GM19023 (cell line): Measurements from ENCODE around the gene TBC1D9B.
A peak's percentile ranks its signal among the peaks of the same experiment; 100 is the strongest.

Experiments used
- ATAC-seq: cut with Tn5 transposase; IDR thresholded peaks from one replicate; pipeline ENCODE4 v1.9.1; 2021; ENCODE audit warnings: mild to moderate bottlenecking, moderate library complexity; ENCODE audit not compliant: unreplicated experiment

TBC1D9B gene

DNA sequence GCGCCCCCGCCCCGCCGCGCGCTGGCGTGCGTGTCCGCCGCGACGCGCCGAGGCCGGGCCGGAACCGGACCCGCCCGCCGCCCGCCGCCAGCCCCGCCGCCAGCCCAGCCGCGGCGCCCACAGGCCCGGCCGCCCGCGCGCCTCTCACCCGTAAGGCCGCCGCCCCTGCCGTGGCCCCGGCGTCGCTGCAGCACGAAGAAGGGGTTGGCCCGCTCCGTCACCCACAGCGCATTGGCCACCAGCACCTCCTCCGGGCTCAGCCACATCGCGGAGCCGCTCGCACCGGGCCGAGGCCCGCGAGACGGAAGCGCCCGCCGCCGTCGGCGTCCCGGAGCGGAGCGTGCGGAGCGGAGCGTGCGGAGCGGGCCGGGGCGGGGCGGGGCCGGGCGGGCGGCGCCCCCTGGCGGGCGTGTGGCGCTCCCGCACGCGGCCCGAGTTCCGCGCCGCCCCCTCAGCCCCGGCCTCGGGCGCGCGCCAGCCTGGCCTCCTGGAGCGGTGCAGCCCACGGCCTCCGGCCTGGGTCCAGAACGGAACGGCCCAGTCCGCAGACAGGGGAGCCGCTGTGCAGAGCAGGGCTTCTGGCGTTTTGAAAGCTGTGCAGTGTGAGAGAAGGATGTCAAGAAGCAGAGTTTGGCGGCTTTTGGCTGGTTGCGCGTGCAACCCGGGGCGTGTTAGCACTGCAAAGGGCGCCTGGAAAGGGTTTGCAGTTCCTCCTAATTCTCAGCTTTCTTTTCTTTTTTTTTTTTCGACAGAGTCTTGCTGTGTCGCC is at the start of gene TBC1D9B:
TBC1D9B (minus strand) TSS at position 342 of the 769 bp plus-strand sequence; CDS start at position 266, 76 bp downstream.
- peak; percentile 89 for ATAC-seq

DNA sequence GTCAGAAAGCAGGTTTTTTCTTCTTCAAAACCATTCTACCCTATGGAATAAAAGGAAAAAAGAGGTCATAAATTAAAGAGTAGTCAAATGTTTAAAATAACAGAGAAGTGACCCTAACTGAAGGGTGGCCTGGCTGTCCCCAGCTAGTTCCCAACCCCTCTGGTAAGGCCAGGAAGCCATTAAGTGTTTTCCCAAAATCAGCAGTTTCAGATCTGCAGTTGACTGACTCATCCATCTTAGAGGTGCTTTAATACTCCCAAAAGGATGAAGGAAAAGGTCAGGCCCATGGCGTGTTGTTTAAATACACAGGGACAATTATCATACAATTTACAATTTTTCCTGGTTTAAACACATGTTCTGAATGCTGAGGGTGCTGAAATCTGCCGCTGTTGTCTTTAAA is 47.9 kb upstream of the TBC1D9B start:
- ATAC-seq, result no peak

DNA sequence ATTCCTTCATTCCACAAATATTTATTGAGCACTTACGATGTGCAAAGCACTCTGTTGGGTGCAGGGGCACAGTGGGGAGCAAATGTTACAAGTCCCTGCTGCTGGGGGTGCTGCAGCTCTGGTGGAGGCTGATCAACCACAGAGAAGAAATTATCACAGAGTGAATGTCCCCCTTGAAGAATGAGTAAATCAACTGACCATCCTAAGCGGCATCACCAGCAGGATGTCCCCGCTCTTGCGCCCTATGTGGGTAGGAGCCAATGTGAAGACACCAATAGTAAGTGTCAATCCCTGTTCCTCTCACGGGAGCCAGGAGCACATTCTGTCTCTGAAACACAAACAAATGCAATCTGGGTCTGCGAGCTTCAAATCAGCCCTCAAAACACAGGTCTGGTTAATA is 47.4 kb upstream of the TBC1D9B start:
- ATAC-seq, result no peak

DNA sequence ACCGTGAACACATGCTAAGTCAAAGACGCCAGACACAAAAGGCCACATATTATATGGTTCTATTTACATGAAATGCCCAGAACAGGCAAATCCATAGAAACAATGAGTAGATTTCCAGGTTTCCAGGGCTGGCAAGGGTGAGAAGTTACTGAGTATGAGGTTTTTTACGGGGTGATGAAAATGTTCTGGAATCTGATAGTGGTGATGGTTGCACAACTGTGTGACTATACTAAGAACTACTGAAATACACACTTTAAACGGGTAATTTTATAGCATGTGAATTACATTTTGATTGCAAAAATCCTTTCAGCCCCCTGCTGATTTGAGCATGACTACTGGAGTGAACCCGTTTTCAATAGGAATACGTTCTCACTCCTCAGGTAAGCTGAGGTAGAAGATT is 46.7 kb upstream of the TBC1D9B start:
- no peak for ATAC-seq

DNA sequence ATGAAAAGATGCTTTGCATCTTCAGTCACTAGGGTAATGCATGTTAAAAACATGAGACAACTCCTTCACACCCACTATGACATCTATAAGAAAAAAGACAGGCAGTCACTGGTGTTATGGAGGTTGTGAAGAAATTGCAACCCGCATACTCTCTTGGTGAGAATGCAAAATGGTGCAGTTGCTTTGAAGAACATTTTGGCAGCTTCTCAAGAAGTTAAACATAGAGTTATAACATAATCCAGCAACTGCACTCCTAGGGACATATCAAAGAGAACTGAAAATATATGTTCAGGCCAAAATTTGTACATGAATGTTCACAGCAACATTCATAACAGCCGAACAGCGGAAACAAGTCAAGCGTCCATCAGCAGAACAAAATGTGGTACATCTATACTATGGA is 46.3 kb upstream of the TBC1D9B start:
- no peak for ATAC-seq

DNA sequence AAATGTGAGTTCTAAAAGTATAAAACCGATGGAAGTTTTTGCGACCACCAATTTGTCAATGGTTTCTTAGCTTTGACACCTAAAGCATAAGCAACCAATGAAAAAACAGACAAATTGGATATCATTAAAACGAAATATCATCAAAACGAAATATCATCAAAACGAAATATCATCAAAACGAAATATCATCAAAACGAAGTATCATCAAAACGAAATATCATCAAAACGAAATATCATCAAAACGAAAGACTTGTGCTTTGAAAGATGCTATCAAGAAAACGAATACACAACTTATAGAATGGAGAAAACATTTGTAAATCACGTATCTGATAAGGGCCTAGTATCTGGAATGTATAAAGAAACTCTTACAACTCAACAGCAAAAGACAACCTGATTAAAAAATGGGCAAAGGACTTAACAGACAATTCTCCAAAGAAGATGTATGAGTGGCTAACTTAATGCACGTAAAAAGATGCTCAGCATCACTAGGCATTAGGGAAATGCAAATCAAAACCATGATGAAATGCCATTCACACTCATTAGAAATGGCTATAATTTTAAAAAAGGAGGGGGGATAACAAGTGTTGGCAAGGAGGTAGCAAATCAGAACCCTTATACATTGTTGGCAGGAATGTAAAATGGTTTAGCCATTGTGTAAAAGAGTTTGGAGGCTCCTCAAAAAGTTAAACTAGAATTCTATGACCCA is 29.4 kb upstream of the TBC1D9B start:
- no peak for ATAC-seq

DNA sequence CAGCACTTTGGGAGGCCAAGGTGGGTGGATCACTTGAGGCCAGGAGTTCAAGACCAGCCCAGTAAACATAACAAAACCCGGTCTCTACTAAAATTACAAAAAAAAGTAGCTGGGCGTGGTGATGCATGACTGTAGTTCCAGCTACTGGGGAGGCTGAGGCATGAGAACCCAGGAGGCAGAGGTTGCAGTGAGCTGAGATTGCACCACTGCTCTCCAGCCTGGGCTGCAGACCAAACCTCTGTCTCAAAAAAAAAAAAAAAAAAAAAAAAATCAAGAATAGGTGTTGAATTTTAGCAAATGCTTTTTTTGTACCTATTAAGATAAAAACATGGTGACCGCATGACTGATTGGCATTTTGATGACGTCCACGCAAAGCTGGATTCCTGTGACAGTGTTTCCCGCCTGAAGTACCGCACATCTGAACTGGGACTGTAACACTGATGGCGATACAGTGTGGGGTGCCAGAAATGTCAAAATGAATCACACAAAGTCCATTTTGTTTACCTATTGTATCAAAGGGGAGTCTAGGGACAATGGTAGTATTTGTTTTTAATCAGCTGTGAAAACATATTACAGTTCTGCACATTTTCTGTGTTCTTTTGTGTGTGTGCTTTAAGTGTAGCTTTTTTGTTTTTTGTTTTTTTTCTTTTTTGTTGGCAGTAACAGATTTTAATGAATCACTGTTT is 23.2 kb upstream of the TBC1D9B start:
- no peak for ATAC-seq

DNA sequence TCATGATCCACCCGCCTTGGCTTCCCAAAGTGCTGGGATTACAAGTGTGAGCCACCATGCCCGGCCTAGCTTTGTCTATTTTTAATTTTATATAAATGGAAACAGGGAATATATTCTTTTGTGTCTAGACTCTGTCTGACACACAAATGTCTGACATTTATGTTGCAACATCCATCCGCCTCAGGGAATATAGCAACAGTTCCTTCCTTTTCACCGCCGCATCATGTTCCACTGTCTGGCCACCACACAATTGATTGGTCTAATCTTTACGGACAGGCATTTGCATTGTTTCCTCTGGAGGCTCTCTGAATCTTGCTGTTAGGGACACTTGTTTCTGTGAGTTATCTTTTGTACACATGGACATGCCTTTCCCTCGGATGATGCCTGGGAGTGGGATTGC is 20.1 kb upstream of the TBC1D9B start:
- no peak for ATAC-seq

DNA sequence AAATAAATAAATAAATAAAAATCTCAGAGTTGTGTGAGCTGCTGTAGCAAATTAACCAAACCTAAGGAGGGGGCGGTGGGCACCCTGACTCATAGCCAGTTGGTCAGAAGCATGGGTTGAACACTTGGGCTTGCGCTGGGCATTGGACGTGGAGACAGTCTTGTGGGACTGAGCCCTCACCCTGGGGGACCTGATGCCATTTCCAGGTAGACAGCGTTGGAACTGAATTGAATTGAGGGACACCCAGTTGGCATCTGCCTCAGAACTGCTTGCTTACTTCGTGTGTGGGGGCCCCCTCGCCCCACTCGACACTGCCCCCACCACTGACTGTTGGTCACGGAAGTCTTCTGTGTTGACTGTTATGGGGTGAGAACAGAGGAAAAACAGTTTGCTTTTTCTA is 19.0 kb upstream of the TBC1D9B start:
- no peak for ATAC-seq

DNA sequence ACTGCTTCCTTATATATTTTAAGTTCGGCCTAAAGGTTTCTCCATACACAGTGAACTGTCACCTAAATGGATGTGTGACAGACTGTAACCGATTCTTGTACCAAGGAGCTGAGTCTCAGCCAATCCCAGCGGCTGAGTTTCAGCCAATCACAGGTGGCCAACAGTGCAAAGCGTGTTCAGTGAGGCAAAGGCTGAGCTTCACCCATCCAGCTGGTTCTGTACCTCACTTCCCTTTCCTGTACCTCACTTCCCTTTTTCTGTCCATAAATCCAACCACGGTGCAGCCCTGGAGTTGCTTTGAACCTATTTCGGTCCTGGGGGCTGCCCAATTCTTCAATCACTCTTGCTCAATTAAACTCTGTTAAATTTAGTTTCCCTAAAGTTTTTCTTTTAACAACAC is 15.7 kb upstream of the TBC1D9B start:
- ATAC-seq, result no peak

DNA sequence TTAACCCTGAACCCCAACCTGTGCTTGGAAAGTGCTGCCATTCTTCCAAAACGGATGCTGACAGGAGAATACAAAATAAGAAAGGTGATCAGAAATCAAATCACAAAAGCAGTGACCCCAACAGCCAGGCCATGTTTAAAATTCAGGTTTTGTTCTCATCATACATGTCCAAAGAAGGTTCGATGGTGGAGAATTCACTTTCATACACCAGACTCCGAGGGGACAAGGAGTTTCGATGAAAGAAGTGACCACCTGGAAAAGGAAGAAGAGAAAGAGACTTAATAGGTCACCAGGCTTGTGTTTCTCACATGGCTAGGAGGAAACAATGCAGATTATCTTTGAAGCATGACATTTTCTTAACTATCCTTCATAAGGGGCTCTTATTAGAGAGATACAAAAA is 12.5 kb upstream of the TBC1D9B start:
- no peak for ATAC-seq

DNA sequence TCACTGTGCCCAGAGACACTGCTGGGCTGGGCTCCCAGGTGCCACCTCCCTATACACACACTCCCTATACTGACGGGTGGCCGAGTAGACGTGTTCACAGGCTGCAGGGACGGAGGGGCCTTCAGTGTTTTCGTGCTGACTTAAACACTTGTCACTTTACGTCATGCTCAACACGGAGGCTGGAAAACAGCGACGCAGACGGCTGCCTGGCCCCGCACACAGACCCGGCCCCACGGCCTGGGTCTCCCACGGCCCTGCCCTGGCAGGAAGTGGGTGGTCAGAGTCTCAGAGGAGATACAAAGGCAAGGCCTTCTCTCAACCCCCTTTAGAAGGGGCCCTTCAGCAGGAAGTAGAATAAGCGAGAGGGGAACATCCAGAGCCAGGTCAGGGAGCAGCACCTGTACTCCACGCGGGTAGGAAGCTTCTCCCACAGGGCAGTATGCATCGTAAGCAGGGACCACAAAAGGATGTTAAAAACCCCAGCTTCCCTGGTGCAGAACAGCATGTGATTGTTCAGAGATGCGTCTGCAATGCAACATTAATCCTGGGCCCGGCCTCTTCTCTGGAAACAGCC is 11.9 kb upstream of the TBC1D9B start:
- ATAC-seq, result no peak

DNA sequence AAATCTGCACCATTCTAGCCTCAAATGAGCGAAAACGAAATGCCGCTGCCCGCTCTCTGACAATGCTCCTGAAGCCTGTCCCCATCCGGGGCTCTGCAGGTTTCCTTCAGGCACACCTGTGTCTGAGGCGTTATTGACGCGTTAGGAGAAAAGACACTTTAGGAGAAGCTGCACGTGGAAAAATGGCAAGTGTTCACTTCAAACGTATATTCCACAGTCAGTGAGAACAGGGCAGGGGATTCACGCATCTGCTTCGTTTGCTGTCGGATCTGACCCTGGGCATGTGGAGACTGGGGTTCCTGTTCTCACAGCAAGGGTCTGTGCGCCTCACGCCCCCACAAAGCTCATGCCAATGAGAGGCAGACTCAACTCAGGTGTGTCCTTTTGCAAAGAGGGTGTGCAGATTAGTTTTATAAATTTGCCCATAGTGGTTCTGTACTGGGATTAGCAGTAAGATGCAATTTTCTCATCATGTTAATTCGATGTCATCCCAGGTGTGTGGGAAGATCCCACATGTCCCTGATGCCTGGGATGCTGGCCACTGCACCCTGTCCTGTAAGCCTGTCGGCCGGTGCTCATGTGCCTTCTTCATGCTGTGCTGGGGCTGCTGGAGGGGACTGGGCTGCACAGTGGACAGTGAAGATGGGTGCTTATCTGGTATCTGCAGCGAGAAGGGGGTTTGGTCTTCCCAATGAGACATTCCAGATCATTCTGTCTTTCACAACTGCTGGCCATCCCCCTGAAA is 11.2 kb upstream of the TBC1D9B start:
- ATAC-seq, result no peak

DNA sequence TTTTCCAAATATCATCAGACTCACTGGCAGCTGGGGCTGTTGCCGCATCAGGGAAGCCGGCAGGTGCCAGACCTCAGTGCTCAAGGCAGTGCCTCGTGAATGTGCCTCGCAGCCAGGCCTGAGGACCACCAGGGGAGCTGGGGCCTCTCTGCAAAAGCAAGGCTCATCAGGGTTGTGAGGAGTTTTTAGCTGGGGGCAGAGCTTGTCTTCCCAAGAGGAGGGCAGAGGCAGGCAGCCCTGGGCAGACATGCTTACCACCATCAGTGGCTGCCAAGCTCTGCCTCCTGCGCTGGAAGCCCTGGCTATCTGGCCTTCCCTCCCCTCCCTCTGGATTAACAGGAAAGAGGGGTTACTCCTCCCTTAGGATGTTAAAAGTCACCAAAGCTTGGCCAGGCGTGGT is 8.8 kb upstream of the TBC1D9B start:
- no peak for ATAC-seq

DNA sequence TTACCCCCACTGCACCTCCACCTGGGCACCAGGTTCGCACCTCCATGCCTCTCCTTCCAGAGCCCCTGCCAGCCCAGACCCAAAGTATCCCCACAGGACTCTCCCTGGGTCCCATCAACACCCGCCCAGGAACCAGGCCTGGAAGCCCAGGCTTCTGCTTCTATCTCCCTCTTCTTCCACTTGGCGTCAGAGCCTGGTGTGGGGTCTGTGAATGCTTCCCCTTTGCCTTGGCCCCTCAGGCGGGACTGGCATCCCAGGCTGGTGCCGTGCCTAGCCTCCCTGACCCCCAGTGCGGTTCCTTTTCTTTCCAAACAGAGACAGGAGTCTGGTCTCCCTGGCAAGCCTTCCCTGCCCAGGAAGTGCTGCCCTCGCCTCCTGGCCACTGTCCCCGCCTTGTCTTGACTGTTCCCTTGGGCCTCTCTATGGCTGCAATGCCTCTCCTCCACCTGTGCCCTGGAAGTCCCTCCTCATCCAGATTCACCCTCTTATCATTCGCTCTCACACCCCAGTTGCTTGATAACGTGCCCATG is 7.8 kb upstream of the TBC1D9B start:
- ATAC-seq, result no peak

DNA sequence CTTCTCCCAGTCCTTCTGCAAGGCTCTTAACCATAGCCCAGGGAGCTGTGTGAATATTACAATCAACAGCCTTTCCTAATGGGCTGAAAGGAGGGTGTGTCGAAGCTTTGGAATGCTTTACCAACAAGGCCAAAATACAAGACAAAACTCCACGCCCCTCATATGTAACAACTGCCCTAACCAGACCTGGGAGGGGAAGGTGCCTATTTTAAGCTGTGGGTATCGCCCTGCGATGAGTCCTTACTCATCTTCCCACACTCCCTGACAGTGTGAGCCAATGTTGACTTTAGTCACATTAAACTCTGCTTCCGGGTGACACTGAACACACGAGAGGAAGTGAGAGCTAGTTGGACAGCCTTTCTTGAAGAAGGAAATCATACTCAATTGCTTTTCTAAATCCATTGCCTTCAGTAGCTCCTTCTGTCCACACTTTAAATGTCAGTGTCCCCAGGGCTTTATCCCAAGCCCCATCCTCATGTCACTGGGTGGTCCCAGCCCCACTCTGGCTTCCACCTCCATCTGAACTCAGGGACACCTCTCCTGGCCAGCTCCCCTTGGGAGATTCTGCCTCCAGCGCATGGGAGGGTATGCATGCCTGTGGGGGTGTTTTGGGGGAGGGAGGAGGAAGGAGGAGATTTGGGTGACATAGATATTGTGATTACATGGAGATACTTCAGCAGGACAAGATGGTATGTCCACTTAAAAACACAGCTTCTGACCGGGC is 6.5 kb upstream of the TBC1D9B start:
- ATAC-seq, result no peak

DNA sequence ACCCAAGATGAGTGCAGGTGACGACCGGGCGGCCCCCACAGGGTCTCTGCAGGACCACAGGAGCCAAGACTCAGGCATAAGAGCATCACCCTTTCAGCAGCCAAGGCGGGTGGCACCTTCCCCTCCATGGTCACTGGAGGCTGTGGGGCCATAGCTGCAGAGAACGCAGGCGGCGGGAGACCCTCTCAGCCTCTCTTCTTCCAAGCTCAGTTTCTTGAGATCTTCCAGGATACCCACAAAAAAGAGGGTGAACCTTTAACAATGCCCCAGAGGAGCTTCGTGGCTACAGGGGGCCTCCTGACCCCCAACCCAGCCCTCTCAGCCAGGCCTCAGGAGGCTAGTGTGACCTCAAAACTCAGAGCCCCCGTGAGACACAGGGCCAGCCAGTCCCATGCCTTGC is 5.8 kb upstream of the TBC1D9B start:
- no peak for ATAC-seq

DNA sequence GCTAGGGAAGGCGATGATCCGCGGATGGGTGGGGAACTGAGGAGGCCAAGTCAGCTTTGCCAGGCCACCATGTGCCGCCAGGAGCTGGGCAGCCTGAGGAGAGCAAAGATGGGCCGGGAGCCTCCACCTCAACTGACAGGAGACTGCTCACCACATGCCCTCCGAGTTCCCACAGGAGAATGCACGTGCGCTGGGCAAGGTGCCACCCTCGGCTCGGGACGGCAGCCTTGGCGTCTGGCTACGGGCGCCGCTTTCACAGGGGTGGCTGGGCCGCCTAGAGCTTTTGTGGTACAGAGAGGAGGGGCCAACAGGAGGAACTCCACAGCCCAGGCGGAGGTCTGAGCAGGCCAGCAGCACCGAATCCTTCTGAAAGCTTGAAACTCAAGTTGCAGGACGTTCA is 5.3 kb upstream of the TBC1D9B start:
- ATAC-seq, result no peak

DNA sequence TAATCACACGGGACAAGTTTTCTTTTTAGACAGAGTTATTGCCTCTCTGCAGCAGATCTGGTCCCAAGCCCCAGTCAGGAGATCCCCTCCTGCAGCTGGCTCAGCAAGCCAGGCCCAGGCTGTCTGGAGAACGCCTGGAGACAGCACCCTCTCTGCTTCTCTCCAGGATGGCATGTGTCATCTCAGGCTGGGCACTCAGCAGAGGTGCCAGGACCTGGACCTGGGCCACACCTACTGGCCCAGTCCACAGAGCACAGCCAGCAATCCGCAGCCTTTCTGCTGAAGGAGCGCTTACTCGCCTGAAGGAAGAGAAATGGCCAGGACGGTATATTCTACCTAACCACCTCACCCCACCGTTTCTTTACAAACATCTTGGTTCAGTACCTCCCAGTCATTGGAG is 4.7 kb upstream of the TBC1D9B start:
- no peak for ATAC-seq

DNA sequence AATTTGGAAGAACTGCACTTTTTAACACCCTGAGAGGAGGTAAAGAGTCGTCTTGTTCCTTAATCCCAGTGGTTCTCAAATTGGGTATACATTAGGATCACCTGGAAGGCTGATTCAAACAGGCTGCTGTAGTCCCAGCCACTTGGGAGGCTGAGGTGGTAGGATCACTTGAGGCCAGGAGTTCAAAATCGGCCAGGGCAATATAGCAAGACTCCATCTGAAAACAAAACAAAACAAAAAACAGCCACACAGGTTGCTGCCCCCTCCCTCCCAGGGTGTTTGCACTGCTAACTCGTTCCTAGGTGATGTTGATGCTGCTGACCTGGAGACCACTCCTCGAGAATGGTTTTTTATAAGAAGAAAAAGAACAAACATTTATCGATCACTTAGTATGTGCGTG is 1.5 kb upstream of the TBC1D9B start:
- no peak for ATAC-seq
